Type B pancreatic cell (in vitro differentiated cells): ENCODE results near the gene CFAP251. TPM values are rescaled to one million over a fixed set of nuclear protein-coding genes. Genes with fewer than 3 reads are reported as not detected.

Experiments used
- DNase-seq: peaks from one replicate; pipeline ENCODE4 v3.0.0; 2021; ENCODE audit warnings: mixed read lengths; ENCODE audit not compliant: unreplicated experiment; ENCODE audit errors: extremely low spot score
- H3K27ac Mint-ChIP-seq: 2 replicates; pipeline ENCODE4 v1.8.0; 2021; ENCODE audit warnings: mild to moderate bottlenecking, mixed read lengths
- H3K27me3 Mint-ChIP-seq: 2 replicates; pipeline ENCODE4 v1.8.0; 2021; ENCODE audit warnings: mixed read lengths
- H3K36me3 Mint-ChIP-seq: 2 replicates; pipeline ENCODE4 v1.8.0; 2021; ENCODE audit warnings: mixed read lengths
- H3K4me1 Mint-ChIP-seq: one replicate; pipeline ENCODE4 v1.8.0; 2021; ENCODE audit warnings: mixed read lengths; ENCODE audit not compliant: unreplicated experiment
- H3K4me3 Mint-ChIP-seq: 2 replicates; pipeline ENCODE4 v1.8.0; 2021; ENCODE audit warnings: mild to moderate bottlenecking, mixed read lengths
- H3K9me3 Mint-ChIP-seq: 2 replicates; pipeline ENCODE4 v1.8.0; 2021; ENCODE audit warnings: mixed read lengths
- CTCF ChIP-seq: fragments of 200-600 bp; sonication (generic); conservative IDR thresholded peaks from 2 replicates; pipeline ENCODE4 v1.5.0; 2021; ENCODE audit warnings: antibody characterized with exemption, mild to moderate bottlenecking
- total RNA-seq: library from RNA; stranded (reverse); gene quantifications from 2 replicates; pipeline ENCODE4 v1.2.1, GENCODE V29; 2021; ENCODE audit warnings: low replicate concordance

Gene CFAP251
- total RNA-seq, 1 donor from 2014 or later = 3.3 TPM

GRCh38 chr12:121933522-121934308 is 15.3 kb downstream of the CFAP251 start:
- DNase-seq = no peak

GRCh38 chr12:121934309-121934664 is 15.9 kb downstream of the CFAP251 start:
- no peak for DNase-seq
- Mint-ChIP-seq H3K27ac (no peak overlapping the region), H3K27me3 (no peaks in the 10 kb centered on the region), H3K36me3 (peaks cover 13% of the 10 kb centered on the region), H3K4me3 (no peak overlapping the region), H3K9me3 (no peaks in the 10 kb centered on the region), H3K4me1 (peaks cover 5% of the 10 kb centered on the region)
- no peak for TF ChIP-seq CTCF

More at GRCh38 chr12:121933522-121934308, 15.3 kb downstream of the CFAP251 start:
- H3K36me3 Mint-ChIP-seq = peaks cover 13% of the 10 kb centered on the region
- no peak overlapping the region for H3K27ac Mint-ChIP-seq
- no peaks in the 10 kb centered on the region for H3K27me3 Mint-ChIP-seq
- H3K9me3 Mint-ChIP-seq = no peaks in the 10 kb centered on the region
- no peak for TF ChIP-seq CTCF
- H3K4me3 Mint-ChIP-seq = no peak overlapping the region
- peaks cover 5% of the 10 kb centered on the region for H3K4me1 Mint-ChIP-seq

- Mint-ChIP-seq H3K4me1 (no peaks in the 10 kb centered on the region), H3K9me3 (no peaks in the 10 kb centered on the region), H3K27me3 (no peaks in the 10 kb centered on the region), H3K27ac (no peak overlapping the region), H3K4me3 (no peak overlapping the region), H3K36me3 (peaks cover 13% of the 10 kb centered on the region)
- DNase-seq = no peak
- TF ChIP-seq CTCF = no peak
Measured at GRCh38 chr12:121937654-121938053, 19.3 kb downstream of the CFAP251 start.

GRCh38 chr12:121939186-121939585 is 20.8 kb downstream of the CFAP251 start:
- no peak for TF ChIP-seq CTCF
- Mint-ChIP-seq H3K9me3 (no peaks in the 10 kb centered on the region), H3K27me3 (no peaks in the 10 kb centered on the region), H3K27ac (no peak overlapping the region), H3K4me3 (no peak overlapping the region), H3K36me3 (peaks cover 9% of the 10 kb centered on the region), H3K4me1 (no peaks in the 10 kb centered on the region)
- no peak for DNase-seq

GRCh38 chr12:121939992-121940766 is 21.8 kb downstream of the CFAP251 start:
- Mint-ChIP-seq H3K4me3 (no peak overlapping the region), H3K36me3 (peaks cover 9% of the 10 kb centered on the region), H3K9me3 (no peaks in the 10 kb centered on the region), H3K4me1 (no peaks in the 10 kb centered on the region), H3K27me3 (no peaks in the 10 kb centered on the region), H3K27ac (no peak overlapping the region)
- TF ChIP-seq CTCF = no peak
- no peak for DNase-seq
